Upper lobe of left lung (tissue), 4 donors: ENCODE results near the gene SAXO2.

ENCODE experiments used
- POLR2A ChIP-seq, 4 donors: fragments of 450-650 bp; IDR thresholded peaks; one replicate each; pipeline ENCODE4 v1.5.1; 2016 to 2017; ENCODE audit warnings: antibody characterized with exemption in 4 of 4, mild to moderate bottlenecking in 2 of 4
- POLR2AphosphoS5 ChIP-seq, 2 donors: sonication (generic); formaldehyde crosslinking; IDR thresholded peaks; one replicate each; pipeline ENCODE4 v1.5.1; 2017; ENCODE audit warnings: antibody characterized with exemption in 2 of 2
- TF ChIP-seq, protein P1 (sequence below), 6 experiments: fragments of 450-650 bp in 4 of 6; fragments of 200-600 bp in 2 of 6; sonication (generic) in 2 of 6; IDR thresholded peaks; one replicate each; pipeline ENCODE4 v1.5.1; 2016 to 2019; ENCODE audit warnings: antibody characterized with exemption in 6 of 6

DNA sequence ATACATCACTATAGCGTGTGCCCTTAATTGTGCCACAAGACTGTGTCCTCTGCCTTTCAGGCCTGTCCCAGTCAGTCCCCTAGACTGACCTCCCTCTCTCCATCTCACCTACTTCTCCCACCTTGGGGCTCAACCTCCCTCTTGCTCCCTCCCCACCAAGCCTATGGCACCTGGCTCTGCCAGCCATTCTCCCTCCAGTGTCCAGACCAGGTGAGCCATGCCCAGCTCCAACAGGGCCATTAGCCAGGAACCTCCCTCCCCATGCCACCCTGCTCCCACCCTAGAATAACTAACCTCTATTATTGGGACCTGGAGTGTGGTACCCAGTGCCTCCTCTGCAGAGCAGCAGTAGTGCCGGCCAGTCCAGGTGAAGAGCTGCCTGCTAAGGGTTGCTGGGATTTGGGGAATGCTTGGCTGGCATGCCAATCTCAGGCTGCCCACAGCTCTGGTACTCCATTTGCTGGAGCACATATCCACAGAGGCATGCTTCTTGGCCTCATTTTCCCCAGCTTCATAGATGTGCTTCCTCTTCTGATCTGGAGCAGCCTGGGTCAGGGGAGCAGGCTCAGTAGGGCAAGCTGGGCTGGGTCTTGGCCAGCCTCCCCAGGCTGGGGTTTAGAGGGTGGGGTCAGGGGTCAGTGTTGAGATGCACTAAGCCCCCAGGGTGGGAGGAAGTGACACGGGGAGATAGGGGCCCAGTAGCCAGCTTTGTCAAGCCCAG lies 38.8 kb downstream of the SAXO2 start:
- TF ChIP-seq, protein P1, sequence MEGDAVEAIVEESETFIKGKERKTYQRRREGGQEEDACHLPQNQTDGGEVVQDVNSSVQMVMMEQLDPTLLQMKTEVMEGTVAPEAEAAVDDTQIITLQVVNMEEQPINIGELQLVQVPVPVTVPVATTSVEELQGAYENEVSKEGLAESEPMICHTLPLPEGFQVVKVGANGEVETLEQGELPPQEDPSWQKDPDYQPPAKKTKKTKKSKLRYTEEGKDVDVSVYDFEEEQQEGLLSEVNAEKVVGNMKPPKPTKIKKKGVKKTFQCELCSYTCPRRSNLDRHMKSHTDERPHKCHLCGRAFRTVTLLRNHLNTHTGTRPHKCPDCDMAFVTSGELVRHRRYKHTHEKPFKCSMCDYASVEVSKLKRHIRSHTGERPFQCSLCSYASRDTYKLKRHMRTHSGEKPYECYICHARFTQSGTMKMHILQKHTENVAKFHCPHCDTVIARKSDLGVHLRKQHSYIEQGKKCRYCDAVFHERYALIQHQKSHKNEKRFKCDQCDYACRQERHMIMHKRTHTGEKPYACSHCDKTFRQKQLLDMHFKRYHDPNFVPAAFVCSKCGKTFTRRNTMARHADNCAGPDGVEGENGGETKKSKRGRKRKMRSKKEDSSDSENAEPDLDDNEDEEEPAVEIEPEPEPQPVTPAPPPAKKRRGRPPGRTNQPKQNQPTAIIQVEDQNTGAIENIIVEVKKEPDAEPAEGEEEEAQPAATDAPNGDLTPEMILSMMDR (IDR thresholded peaks at IDR 0.05): no peak
- no peak for TF ChIP-seq POLR2A (IDR thresholded peaks at IDR 0.05)
- TF ChIP-seq POLR2AphosphoS5 (IDR thresholded peaks at IDR 0.05): no peak
